Measurements from ENCODE around the gene UBE3D. TPM values are rescaled to one million over a fixed set of nuclear protein-coding genes. Genes with fewer than 3 reads are reported as not detected.
"Not testable (repeated sequence)": the region's sequence is repeated elsewhere in the genome, so short reads cannot be mapped to it uniquely, and the experiment has no call there.

Gene UBE3D
- total RNA-seq, 1 experiment from 2014 or later = 14.0 TPM

GRCh38 chr6:83019741-83020140 is 45.9 kb downstream of the UBE3D start:
- no peak for TF ChIP-seq MLX (CRISPR knock-in tag; IDR thresholded peaks at IDR 0.05)
- TF ChIP-seq ESRRA (CRISPR knock-in tag; IDR thresholded peaks at IDR 0.05; ENCODE audit: borderline replicate concordance) = no peak
- TF ChIP-seq TEAD4 (CRISPR knock-in tag; IDR thresholded peaks at IDR 0.05) = no peak
- TF ChIP-seq ZNF396 (CRISPR knock-in tag; IDR thresholded peaks at IDR 0.05; ENCODE audit: borderline replicate concordance) = no peak
- no peak for TF ChIP-seq ZBTB21 (CRISPR knock-in tag; IDR thresholded peaks at IDR 0.05; ENCODE audit: borderline replicate concordance)
- TF ChIP-seq RELA (CRISPR knock-in tag; IDR thresholded peaks at IDR 0.05; ENCODE audit: borderline replicate concordance) = no peak
- TF ChIP-seq ELF4 (CRISPR knock-in tag; IDR thresholded peaks at IDR 0.05; ENCODE audit: low read depth) = no peak
- TF ChIP-seq FOXP4 (CRISPR knock-in tag; IDR thresholded peaks at IDR 0.05) = no peak
- no peak for TF ChIP-seq STAT6 (CRISPR knock-in tag; conservative IDR thresholded peaks at IDR 0.05; ENCODE audit: low read depth)
- no peak for TF ChIP-seq ZNF138 (CRISPR knock-in tag; conservative IDR thresholded peaks at IDR 0.05)
- no peak overlapping the region for H3K27ac Mint-ChIP-seq
- DNase-seq (ENCODE audit: low spot score) (no peak), ATAC-seq (no peak)
- H3K27me3 Mint-ChIP-seq (ENCODE audit: low read depth) = no peaks in the 10 kb centered on the region
- H3K9me3 Mint-ChIP-seq = peaks cover 18% of the 10 kb centered on the region
- H3K4me1 Mint-ChIP-seq = no peaks in the 10 kb centered on the region
- no peak overlapping the region for H3K4me3 Mint-ChIP-seq
- ChIA-PET CTCF (no interaction called here), POLR2A (no interaction called here)
- peaks cover 60% of the 10 kb centered on the region for H3K36me3 Mint-ChIP-seq

- H3K4me3 Mint-ChIP-seq; ATAC-seq; H3K4me1 Mint-ChIP-seq; H3K27me3 Mint-ChIP-seq (ENCODE audit: low read depth); POLR2A ChIA-PET; H3K27ac Mint-ChIP-seq; CTCF ChIA-PET; DNase-seq (ENCODE audit: low spot score): not testable (repeated sequence)
- Mint-ChIP-seq H3K36me3 (peaks cover 40% of the 10 kb centered on the region), H3K9me3 (peaks cover 12% of the 10 kb centered on the region)
Measured at GRCh38 chr6:83011131-83011530, 54.5 kb downstream of the UBE3D start.

- DNase-seq (ENCODE audit: low spot score) (no peak), ATAC-seq (no peak)
- no peak overlapping the region for H3K27ac Mint-ChIP-seq
- TF ChIP-seq FOXP1 (CRISPR knock-in tag; IDR thresholded peaks at IDR 0.05; ENCODE audit: borderline replicate concordance) = no peak
- TF ChIP-seq SMAD4 (CRISPR knock-in tag; IDR thresholded peaks at IDR 0.05) = no peak
- TF ChIP-seq GTF2I (CRISPR knock-in tag; conservative IDR thresholded peaks at IDR 0.05) = no peak
- no peak for TF ChIP-seq ZNF317 (CRISPR knock-in tag; IDR thresholded peaks at IDR 0.05; ENCODE audit: borderline replicate concordance, low read depth)
- no peak for TF ChIP-seq EMX1 (CRISPR knock-in tag; IDR thresholded peaks at IDR 0.05)
- TF ChIP-seq USF1 (CRISPR knock-in tag; IDR thresholded peaks at IDR 0.05) = no peak
- TF ChIP-seq E2F4 (CRISPR knock-in tag; IDR thresholded peaks at IDR 0.05; ENCODE audit: borderline replicate concordance, low read depth) = no peak
- TF ChIP-seq MAX (CRISPR knock-in tag; IDR thresholded peaks at IDR 0.05) = no peak
- TF ChIP-seq AR (CRISPR knock-in tag; IDR thresholded peaks at IDR 0.05) = no peak
- no peak for TF ChIP-seq FOXK1 (CRISPR knock-in tag; IDR thresholded peaks at IDR 0.05)
- no peak for TF ChIP-seq NFE2L1 (CRISPR knock-in tag; IDR thresholded peaks at IDR 0.05)
- no peak for TF ChIP-seq TP53 (CRISPR knock-in tag; IDR thresholded peaks at IDR 0.05)
- no peak for TF ChIP-seq KAT7 (CRISPR knock-in tag; IDR thresholded peaks at IDR 0.05; ENCODE audit: borderline replicate concordance)
Measured at GRCh38 chr6:83008626-83009025, 57.0 kb downstream of the UBE3D start.

More at GRCh38 chr6:83008626-83009025, 57.0 kb downstream of the UBE3D start:
- ChIA-PET POLR2A (no interaction called here), CTCF (no interaction called here)
- peaks cover 4% of the 10 kb centered on the region; the same call in 1 of the 2 replicates for H3K4me1 Mint-ChIP-seq
- no peaks in the 10 kb centered on the region for H3K9me3 Mint-ChIP-seq
- no peak overlapping the region for H3K4me3 Mint-ChIP-seq
- H3K27me3 Mint-ChIP-seq (ENCODE audit: low read depth) = no peaks in the 10 kb centered on the region
- peaks cover 20% of the 10 kb centered on the region for H3K36me3 Mint-ChIP-seq
